KMS-11 (cell line): ENCODE results near the gene ACTN4.

Experiments
- H2AFZ ChIP-seq: fragments of 200-600 bp; sonication (generic); 2 replicates; pipeline ENCODE4 v1.6.1; 2016; ENCODE audit warnings: antibody characterized with exemption, mixed run types, low read depth
- H3K27ac ChIP-seq: fragments of 200-600 bp; sonication (generic); 2 replicates; pipeline ENCODE4 v1.6.1; 2016; ENCODE audit warnings: mild to moderate bottlenecking, mixed run types
- H3K27me3 ChIP-seq: fragments of 200-600 bp; sonication (generic); 2 replicates; pipeline ENCODE4 v1.6.1; 2017; ENCODE audit warnings: mild to moderate bottlenecking, low read depth, mixed run types, moderate library complexity; ENCODE audit not compliant: insufficient read depth
- H3K36me3 ChIP-seq: fragments of 200-600 bp; sonication (generic); 2 replicates; pipeline ENCODE4 v1.6.1; 2017; ENCODE audit warnings: mild to moderate bottlenecking, mixed run types; ENCODE audit not compliant: insufficient read depth
- H3K4me1 ChIP-seq: fragments of 200-600 bp; sonication (generic); 2 replicates; pipeline ENCODE4 v1.6.1; 2016; ENCODE audit warnings: mild to moderate bottlenecking, low read depth, mixed run types; ENCODE audit not compliant: poor library complexity, severe bottlenecking
- H3K4me2 ChIP-seq: fragments of 200-600 bp; sonication (generic); 2 replicates; pipeline ENCODE4 v1.7.0; 2016; ENCODE audit warnings: mild to moderate bottlenecking, mixed run types
- H3K4me3 ChIP-seq: fragments of 200-600 bp; sonication (generic); IDR thresholded peaks from 2 replicates; pipeline ENCODE4 v1.6.1; 2017; ENCODE audit warnings: low read depth, low read length, mixed read lengths; ENCODE audit not compliant: insufficient read depth
- H3K79me2 ChIP-seq: fragments of 200-600 bp; sonication (generic); 2 replicates; pipeline ENCODE4 v1.6.1; 2016; ENCODE audit warnings: low read depth, mixed run types; ENCODE audit not compliant: insufficient read depth
- H3K9ac ChIP-seq: fragments of 200-600 bp; sonication (generic); 2 replicates; pipeline ENCODE4 v1.6.1; 2016; ENCODE audit warnings: mild to moderate bottlenecking, mixed run types
- H4K20me1 ChIP-seq: fragments of 200-600 bp; sonication (generic); 2 replicates; pipeline ENCODE4 v1.6.1; 2016; ENCODE audit warnings: mild to moderate bottlenecking, mixed run types; ENCODE audit not compliant: insufficient read depth
- CTCF ChIP-seq: fragments of 200-600 bp; sonication (generic); conservative IDR thresholded peaks from 2 replicates; pipeline ENCODE4 v1.6.1; 2017; ENCODE audit warnings: low read depth, mild to moderate bottlenecking, antibody characterized with exemption, low read length, moderate library complexity, mixed read lengths

ACTN4 gene

GRCh38 chr19:38721496-38721895 is 74.0 kb downstream of the ACTN4 start:
- Histone ChIP-seq H3K27ac (no peak overlapping the region), H3K36me3 (no peaks in the 10 kb centered on the region), H4K20me1 (no peaks in the 10 kb centered on the region), H3K4me2 (no peak overlapping the region), H3K4me1 (no peaks in the 10 kb centered on the region), H2AFZ (no peak overlapping the region), H3K9ac (no peak overlapping the region), H3K27me3 (no peaks in the 10 kb centered on the region), H3K79me2 (no peaks in the 10 kb centered on the region), H3K4me3 (no peak overlapping the region)
- TF ChIP-seq CTCF: no peak

GRCh38 chr19:38721979-38722773 is 74.7 kb downstream of the ACTN4 start:
- TF ChIP-seq CTCF: no peak
- Histone ChIP-seq H3K27ac (no peak overlapping the region), H3K27me3 (no peaks in the 10 kb centered on the region), H3K4me2 (no peak overlapping the region), H3K9ac (no peak overlapping the region), H4K20me1 (no peaks in the 10 kb centered on the region), H3K4me3 (no peak overlapping the region), H2AFZ (no peak overlapping the region), H3K36me3 (no peaks in the 10 kb centered on the region), H3K79me2 (no peaks in the 10 kb centered on the region), H3K4me1 (no peaks in the 10 kb centered on the region)

- Histone ChIP-seq H3K36me3 (no peaks in the 10 kb centered on the region), H3K9ac (no peak overlapping the region), H3K27ac (no peak overlapping the region), H3K4me1 (no peaks in the 10 kb centered on the region), H4K20me1 (no peaks in the 10 kb centered on the region), H2AFZ (no peak overlapping the region), H3K79me2 (no peaks in the 10 kb centered on the region), H3K4me2 (no peak overlapping the region), H3K4me3 (no peak overlapping the region), H3K27me3 (no peaks in the 10 kb centered on the region)
- no peak for TF ChIP-seq CTCF
Observed at GRCh38 chr19:38722947-38723605, 75.6 kb downstream of the ACTN4 start.

GRCh38 chr19:38723606-38723965 is 76.1 kb downstream of the ACTN4 start:
- no peak overlapping the region for H3K4me2 ChIP-seq
- H3K27ac ChIP-seq: no peak overlapping the region
- H3K36me3 ChIP-seq: no peaks in the 10 kb centered on the region
- no peak overlapping the region for H3K9ac ChIP-seq
- H3K4me1 ChIP-seq: no peaks in the 10 kb centered on the region
- no peaks in the 10 kb centered on the region for H3K27me3 ChIP-seq
- no peak overlapping the region for H2AFZ ChIP-seq
- H4K20me1 ChIP-seq: no peaks in the 10 kb centered on the region
- no peaks in the 10 kb centered on the region for H3K79me2 ChIP-seq
- no peak for TF ChIP-seq CTCF
- no peak overlapping the region for H3K4me3 ChIP-seq
